Right lobe of liver (tissue), 4 donors: Measurements from ENCODE around the gene NRTN.

Experiments used
- POLR2A ChIP-seq: fragments of 450-650 bp; IDR thresholded peaks from one replicate; pipeline ENCODE4 v1.6.1; 2017; ENCODE audit warnings: antibody characterized with exemption, mild to moderate bottlenecking
- TF ChIP-seq, protein P1 (sequence below), 4 donors: fragments of 200-600 bp in 3 of 4; fragments of 450-650 bp in 1 of 4; IDR thresholded peaks; one replicate each; pipeline versions ENCODE4 v1.5.1 to v1.8.0; 2016 to 2022; ENCODE audit warnings: antibody characterized with exemption in 4 of 4, mild to moderate bottlenecking in 2 of 4
- donor health status: DM: no; HTN: no; CAD: no.
- donor health status: DM: no; HTN: no; CAD: no.
- donor health status: DM: no; HTN: yes; CAD: no.

DNA sequence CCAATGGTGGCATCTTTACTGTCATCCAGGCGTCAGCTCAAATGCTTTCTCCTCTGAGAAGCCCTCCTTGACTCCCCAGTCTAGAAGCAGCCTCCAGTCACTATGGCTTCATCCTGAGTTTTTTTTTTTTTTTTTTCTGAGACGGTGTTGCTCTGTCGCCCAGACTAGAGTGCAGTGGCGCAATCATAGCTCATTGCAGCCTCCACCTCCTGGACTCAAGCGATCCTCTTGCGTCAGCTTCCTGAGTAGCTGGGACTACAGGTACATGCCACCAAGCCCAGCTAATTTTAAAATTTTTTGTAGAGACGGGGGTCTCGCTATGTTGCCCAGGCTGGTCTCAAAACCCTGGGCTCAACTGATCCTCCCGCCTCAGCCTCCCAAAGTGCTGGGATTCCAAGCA lies 4.2 kb downstream of the NRTN start:
- TF ChIP-seq POLR2A = no peak
- TF ChIP-seq, protein P1, sequence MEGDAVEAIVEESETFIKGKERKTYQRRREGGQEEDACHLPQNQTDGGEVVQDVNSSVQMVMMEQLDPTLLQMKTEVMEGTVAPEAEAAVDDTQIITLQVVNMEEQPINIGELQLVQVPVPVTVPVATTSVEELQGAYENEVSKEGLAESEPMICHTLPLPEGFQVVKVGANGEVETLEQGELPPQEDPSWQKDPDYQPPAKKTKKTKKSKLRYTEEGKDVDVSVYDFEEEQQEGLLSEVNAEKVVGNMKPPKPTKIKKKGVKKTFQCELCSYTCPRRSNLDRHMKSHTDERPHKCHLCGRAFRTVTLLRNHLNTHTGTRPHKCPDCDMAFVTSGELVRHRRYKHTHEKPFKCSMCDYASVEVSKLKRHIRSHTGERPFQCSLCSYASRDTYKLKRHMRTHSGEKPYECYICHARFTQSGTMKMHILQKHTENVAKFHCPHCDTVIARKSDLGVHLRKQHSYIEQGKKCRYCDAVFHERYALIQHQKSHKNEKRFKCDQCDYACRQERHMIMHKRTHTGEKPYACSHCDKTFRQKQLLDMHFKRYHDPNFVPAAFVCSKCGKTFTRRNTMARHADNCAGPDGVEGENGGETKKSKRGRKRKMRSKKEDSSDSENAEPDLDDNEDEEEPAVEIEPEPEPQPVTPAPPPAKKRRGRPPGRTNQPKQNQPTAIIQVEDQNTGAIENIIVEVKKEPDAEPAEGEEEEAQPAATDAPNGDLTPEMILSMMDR (IDR thresholded peaks at IDR 0.05) = no peak
